HG02973 (cell line): ENCODE measurements around the gene RFC4.
A peak's percentile ranks its signal among the peaks of the same experiment; 100 is the strongest.

Source experiments
- ATAC-seq: cut with Tn5 transposase; IDR thresholded peaks from one replicate; pipeline ENCODE4 v1.9.1; 2021; ENCODE audit warnings: moderate library complexity; ENCODE audit not compliant: unreplicated experiment

The RFC4 gene

GRCh38 chr3:186787642-186788481 lies 18.4 kb downstream of the RFC4 start:
- ATAC-seq = no peak

GRCh38 chr3:186786922-186787321 lies 19.4 kb downstream of the RFC4 start:
- ATAC-seq = no peak

- ATAC-seq = no peak
These were observed 20.7 kb downstream of the RFC4 start for GRCh38 chr3:186785495-186786018.

DNA sequence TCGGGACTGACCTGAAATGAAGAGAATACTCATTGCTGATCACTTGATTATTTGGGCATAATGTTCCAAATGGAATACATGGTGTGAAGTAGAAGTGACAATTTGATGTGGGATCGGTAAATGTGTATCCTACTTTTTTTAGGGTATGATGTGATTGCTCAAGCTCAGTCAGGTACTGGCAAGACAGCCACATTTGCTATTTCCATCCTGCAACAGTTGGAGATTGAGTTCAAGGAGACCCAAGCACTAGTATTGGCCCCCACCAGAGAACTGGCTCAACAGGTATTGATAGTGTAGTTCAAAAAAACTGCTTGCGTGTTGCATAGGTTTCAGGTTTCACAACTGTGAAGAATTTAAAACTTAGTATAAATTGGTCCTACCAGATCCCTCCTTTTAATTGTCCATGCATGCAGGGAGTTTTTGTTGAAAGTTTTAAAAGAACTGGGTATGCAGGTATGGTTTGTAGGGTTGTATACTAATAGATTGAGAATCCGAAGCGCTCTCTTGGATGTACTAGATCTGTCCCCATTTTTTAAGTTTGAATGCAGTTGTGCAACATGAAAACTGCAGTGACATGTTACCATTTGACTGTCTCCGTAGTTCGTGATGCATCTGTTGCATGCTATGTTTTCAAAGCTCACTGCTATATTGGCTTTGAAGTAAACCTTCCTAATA lies 21.3 kb downstream of the RFC4 start:
- no peak for ATAC-seq

GRCh38 chr3:186783731-186784515 lies 22.4 kb downstream of the RFC4 start:
- ATAC-seq = peak; percentile 66

DNA sequence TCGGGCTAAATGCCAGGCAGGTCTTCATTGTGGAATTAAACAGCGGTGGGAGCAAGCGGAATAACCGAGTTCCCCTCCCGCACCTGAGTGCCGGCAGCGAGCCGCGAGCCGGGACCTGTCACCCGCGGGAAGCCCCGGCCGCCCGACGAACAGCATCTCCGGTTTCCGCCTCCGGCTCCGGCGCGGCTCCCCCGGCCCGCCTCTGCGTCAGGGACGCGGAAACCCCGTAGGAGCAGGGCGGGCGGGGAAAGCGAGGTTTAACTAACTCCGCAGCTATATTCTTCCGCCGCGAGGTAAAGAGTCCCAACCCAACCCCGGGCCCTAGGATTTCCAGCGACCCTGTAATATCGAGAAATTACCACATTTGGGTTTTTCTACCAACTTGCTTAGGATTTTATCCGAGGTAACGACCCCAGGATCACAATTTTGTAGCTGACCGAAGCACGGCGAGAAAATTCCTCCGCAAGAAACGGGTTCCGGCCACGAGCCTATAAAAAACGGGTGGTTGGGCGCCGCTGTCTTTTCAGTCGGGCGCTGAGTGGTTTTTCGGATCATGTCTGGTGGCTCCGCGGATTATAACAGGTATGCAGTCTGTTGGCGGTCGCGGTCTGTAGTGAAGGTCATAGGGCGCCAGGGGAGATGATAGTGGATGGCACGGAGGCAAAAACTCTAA lies 23.1 kb downstream of the RFC4 start, which contains the start of gene EIF4A2:
TSS of gene EIF4A2 (plus strand) at position 520 of the 673 bp plus-strand sequence. CDS start at position 554, 34 bp downstream.
- peak; percentile 65 for ATAC-seq

DNA sequence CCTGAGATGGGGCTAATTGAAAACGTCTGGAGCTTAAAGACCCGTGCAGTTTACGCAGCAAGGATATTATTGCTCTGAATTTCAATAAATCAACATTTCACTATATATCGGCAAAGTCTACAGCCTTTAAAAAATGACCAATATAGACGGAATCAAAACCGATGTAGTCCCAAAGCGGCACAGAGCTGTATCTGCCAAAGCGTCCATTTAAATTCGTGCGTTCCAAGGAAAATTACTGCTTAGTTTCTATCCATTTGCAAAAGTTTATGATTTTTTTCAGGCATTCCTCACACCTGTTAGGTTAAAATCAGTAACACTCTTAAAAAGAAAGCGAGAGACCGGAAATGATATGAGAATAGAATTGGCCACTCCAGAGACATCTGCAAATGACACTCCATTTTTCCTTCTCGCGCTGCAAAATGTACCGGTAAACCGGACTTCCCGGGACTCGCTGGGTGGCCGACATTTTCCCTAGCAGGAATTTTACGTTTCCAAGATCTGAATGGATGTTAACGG lies 23.7 kb downstream of the RFC4 start:
- ATAC-seq = no peak

GRCh38 chr3:186779204-186779603 lies 27.1 kb downstream of the RFC4 start:
- no peak for ATAC-seq

- no peak for ATAC-seq
These were observed 30.3 kb downstream of the RFC4 start for GRCh38 chr3:186775999-186776398.

GRCh38 chr3:186772701-186773417 lies 33.4 kb downstream of the RFC4 start:
- ATAC-seq = peak; percentile 91

DNA sequence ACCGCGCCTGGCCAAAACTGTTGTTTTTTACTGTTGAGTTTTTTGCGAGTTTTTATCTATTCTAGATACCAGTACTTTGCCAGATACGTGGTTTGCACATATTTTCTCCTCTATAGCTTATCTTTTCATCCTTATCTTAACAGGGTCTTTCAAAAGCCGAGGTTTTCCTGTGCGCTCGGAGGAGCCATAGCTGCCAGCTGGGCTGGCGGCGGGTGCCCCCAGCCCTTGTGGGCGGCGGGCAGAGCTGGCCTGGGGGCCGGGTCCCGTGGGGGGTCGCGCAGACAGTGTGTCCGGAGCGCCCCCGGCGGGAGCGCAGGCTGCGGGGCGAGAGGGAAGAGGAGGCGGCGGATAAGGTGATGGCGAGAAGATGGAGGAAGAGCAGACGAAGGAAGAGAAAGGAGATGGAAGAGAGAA lies 34.0 kb downstream of the RFC4 start:
- ATAC-seq = peak; percentile 23

DNA sequence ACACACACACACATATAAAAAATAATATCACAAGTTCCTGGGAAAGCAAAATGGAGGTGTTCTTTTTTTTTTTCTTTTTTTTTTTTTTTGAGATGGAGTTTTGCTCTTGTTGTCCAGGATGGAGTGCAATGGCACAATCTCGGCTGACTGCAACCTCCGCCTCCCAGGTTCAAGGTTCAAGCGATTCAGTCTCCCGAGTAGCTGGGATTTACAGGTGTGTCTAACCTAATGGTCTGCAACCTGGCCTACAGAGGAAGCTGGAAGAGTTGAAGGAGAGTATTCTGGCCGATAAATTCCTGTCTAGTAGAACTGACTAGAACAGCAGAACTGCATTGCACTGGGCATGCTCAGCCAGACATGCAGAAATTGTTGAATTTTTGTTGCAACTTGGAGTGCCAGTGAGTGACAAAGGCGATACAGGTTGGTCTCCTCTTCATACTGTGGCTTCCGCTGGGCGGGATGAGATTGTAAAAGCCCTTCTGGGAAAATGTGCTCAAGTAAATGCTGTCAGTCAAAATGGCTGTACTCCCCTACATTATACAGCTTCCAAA lies 45.3 kb downstream of the RFC4 start:
- ATAC-seq = no peak

- no peak for ATAC-seq
These were observed 46.0 kb downstream of the RFC4 start for GRCh38 chr3:186760141-186760833.

- ATAC-seq = no peak
These were observed 46.9 kb downstream of the RFC4 start for GRCh38 chr3:186759231-186759930.

DNA sequence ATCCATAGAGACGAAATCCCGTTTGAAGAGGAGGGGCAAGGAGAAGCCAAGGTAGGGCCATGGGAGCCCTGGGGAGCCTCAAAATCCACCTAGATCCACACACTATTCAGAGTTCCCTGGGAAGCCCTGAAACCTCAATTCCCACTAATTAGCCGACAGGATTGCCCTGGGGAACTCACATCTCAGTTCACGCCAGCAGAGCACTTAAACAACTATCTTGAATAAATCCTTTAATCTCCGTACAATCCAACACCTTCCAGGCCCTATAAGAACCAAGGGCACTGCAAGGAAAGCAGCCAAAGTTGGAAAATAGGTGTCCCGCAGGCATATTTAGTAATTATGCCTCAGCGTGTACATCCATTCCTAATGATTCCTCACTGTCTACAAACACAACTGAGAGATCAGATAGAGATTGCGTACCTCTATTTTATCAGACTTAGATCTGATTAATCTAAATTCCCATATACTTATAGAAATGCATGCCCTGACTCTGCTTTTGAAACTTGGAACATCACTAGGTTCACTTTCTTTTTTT lies 48.5 kb downstream of the RFC4 start:
- no peak for ATAC-seq

DNA sequence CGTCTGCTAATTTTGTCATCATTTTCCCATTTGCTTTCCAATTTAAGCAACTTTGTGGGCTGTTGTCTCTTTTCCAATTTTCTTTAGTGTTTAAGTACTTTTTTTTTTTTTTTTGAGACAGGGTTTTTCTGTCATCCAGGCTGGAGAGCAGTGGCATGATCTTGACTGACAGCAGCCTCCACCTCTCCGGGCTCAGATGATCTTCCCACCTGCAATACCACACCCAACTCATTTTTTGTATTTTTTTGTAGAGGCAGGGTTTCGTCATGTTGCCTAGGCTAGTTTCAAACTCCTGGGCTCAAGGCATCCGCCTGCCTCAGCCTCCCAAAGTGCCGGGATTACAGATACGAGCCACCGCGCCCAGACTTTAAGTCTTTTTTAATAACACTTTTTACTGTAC lies 49.1 kb downstream of the RFC4 start:
- ATAC-seq = no peak

DNA sequence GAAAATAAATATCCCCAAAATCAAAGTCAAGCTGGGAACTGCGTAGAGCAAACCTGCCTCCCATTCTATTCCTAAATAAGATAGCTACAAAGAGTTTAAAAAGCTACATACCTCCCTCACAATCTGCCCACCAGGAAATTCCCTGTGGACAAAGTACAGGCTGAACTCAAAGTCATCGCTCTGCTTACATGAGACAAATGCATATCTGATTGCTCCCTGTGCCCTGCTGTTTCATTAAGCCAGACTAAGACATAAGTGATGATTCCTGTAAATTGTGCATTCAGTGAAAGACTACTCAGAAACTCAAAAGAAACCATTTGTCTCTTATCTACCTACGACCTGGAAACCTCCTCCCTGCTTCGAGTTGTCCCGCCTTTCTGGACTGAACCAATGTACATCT lies 51.4 kb downstream of the RFC4 start:
- ATAC-seq = no peak

DNA sequence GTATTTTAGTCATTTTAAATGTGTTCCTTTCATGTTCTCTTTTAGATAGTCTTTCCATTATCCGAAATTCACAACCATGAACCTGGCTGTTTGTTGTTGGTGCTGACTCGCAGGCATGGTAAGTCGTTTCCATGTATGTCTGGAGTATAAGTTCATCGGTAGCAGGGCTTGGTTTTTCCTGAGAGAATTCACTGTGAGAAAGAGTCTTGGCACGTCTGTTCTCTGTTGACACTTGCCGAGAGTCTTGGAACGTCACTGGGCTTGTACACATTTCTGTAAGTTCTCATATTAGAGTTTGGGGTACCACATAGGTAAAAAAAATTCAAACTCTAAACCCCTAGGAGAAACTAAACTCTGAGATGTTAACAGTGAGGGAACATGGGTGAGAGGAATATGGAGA lies 52.3 kb downstream of the RFC4 start:
- ATAC-seq = no peak
